Fibroblast of skin of left biceps (primary cell): ENCODE results near the gene REN.
A peak's percentile ranks its signal among the peaks of the same experiment; 100 is the strongest.

ENCODE experiments used
- DNase-seq, 2 experiments: peaks; one replicate each; pipeline ENCODE4 v3.0.0-alpha.2; 2013; ENCODE audit warnings: low read depth in 2 of 2

REN gene

GRCh38 chr1:204134103-204134502 is 32.0 kb downstream of the REN start:
- DNase-seq, result no peak

GRCh38 chr1:204132718-204133117 is 33.4 kb downstream of the REN start:
- DNase-seq, result no peak

GRCh38 chr1:204131978-204132377 is 34.2 kb downstream of the REN start:
- DNase-seq, result no peak

- DNase-seq, result peak; percentile 53 to 54
Measured at GRCh38 chr1:204130981-204131892, 34.9 kb downstream of the REN start.

GRCh38 chr1:204130178-204130577 is 36.0 kb downstream of the REN start:
- no peak for DNase-seq

GRCh38 chr1:204128964-204129896 is 36.9 kb downstream of the REN start:
- DNase-seq, result peak in 1 of 2 experiments; percentile 15

GRCh38 chr1:204128464-204128963 is 37.6 kb downstream of the REN start:
- DNase-seq, result no peak

- peak; percentile 59 for DNase-seq
Measured at GRCh38 chr1:204127597-204128242, 38.4 kb downstream of the REN start.

- no peak for DNase-seq
Measured at GRCh38 chr1:204126956-204127355, 39.2 kb downstream of the REN start.

- DNase-seq, result no peak
Measured at GRCh38 chr1:204126386-204126785, 39.8 kb downstream of the REN start.

GRCh38 chr1:204125759-204126351 is 40.3 kb downstream of the REN start:
- DNase-seq, result no peak

- DNase-seq, result no peak
Measured at GRCh38 chr1:204124639-204125038, 41.5 kb downstream of the REN start.

- no peak for DNase-seq
Measured at GRCh38 chr1:204123376-204123775, 42.8 kb downstream of the REN start.

- DNase-seq, result no peak
Measured at GRCh38 chr1:204121840-204122555, 44.1 kb downstream of the REN start.

- DNase-seq, result no peak
Measured at GRCh38 chr1:204116539-204116938, 49.6 kb downstream of the REN start.

GRCh38 chr1:204115116-204115515 is 51.0 kb downstream of the REN start:
- no peak for DNase-seq

GRCh38 chr1:204114606-204115005 is 51.5 kb downstream of the REN start:
- no peak for DNase-seq

GRCh38 chr1:204113896-204114295 is 52.2 kb downstream of the REN start:
- no peak for DNase-seq

GRCh38 chr1:204112876-204113730 is 53.0 kb downstream of the REN start:
- DNase-seq, result no peak
